Measurements from ENCODE around the gene ATP6V0A4.

GRCh38 chr7:138679793-138680192 lies 118.2 kb downstream of the ATP6V0A4 start:
- no peak for TF ChIP-seq CTCF (IDR thresholded peaks at IDR 0.05)
- TF ChIP-seq POLR2AphosphoS5 (IDR thresholded peaks at IDR 0.05): no peak
- TF ChIP-seq POLR2A (IDR thresholded peaks at IDR 0.05; ENCODE audit: low read depth): no peak
- no peak for TF ChIP-seq EP300 (IDR thresholded peaks at IDR 0.05)

All from esophagus muscularis mucosa (tissue), 4 donors.